Astrocyte of the cerebellum (primary cell): ENCODE data around the gene LTC4S.

Experiments used
- DNase-seq: peaks from one replicate; pipeline ENCODE4 v3.0.0-alpha.2; 2011; ENCODE audit warnings: low read depth
- H3K4me3 ChIP-seq: 2 replicates; pipeline ENCODE4 v1.5.1; 2011; ENCODE audit warnings: mild to moderate bottlenecking, low read depth, low read length, moderate library complexity
- CTCF ChIP-seq: IDR thresholded peaks from 2 replicates; pipeline ENCODE4 v1.5.1; 2012; ENCODE audit warnings: low read length, low read depth, moderate library complexity, mild to moderate bottlenecking; ENCODE audit errors: missing control alignments
- in situ Hi-C: cut with HindIII; loops from 2 replicates; pipeline ENCODE4 v1.10.0; 2017; ENCODE audit warnings: low sequenced_read_pairs

Gene LTC4S

GRCh38 chr5:179839328-179840256, 45.8 kb downstream of the LTC4S start:
- no peak overlapping the region for H3K4me3 ChIP-seq
- in situ Hi-C loops: no loop called here
- no peak for TF ChIP-seq CTCF
- no peak for DNase-seq

GRCh38 chr5:179840321-179840720, 46.5 kb downstream of the LTC4S start:
- in situ Hi-C loops: no loop called here
- H3K4me3 ChIP-seq: no peak overlapping the region
- no peak for DNase-seq
- no peak for TF ChIP-seq CTCF

- in situ Hi-C loops: no loop called here
- no peak for TF ChIP-seq CTCF
- DNase-seq: no peak
- H3K4me3 ChIP-seq: no peak overlapping the region
Measured at GRCh38 chr5:179840766-179841165, 47.0 kb downstream of the LTC4S start.

GRCh38 chr5:179841621-179842020, 47.8 kb downstream of the LTC4S start:
- no peak overlapping the region for H3K4me3 ChIP-seq
- in situ Hi-C loops: no loop called here
- no peak for DNase-seq
- TF ChIP-seq CTCF: no peak
